ENCODE measurements around the gene HUNK.

DNA sequence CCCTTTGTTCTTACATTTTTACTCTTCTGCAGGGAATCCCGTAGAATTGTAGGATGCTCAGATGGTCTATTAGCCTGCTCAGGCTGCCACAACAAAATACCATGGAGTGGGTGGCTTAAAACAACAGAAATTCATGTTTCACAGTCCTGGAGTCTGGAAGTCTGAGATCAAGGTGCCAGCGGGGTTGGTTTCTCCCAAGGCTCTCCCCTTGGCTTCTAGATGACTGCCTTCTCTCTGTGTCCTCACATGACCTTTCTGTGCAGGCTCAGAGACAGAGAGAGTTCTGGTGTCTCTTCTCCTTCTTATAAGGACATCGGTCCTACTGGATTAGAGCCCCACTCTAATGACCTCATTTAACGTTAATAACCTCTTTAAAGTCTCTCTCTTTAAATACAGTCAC, 41.7 kb downstream of the HUNK start:
- TF ChIP-seq, protein P1, sequence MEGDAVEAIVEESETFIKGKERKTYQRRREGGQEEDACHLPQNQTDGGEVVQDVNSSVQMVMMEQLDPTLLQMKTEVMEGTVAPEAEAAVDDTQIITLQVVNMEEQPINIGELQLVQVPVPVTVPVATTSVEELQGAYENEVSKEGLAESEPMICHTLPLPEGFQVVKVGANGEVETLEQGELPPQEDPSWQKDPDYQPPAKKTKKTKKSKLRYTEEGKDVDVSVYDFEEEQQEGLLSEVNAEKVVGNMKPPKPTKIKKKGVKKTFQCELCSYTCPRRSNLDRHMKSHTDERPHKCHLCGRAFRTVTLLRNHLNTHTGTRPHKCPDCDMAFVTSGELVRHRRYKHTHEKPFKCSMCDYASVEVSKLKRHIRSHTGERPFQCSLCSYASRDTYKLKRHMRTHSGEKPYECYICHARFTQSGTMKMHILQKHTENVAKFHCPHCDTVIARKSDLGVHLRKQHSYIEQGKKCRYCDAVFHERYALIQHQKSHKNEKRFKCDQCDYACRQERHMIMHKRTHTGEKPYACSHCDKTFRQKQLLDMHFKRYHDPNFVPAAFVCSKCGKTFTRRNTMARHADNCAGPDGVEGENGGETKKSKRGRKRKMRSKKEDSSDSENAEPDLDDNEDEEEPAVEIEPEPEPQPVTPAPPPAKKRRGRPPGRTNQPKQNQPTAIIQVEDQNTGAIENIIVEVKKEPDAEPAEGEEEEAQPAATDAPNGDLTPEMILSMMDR (conservative IDR thresholded peaks at IDR 0.05; ENCODE audit: low read depth in 2 of 2), result no peak
- TF ChIP-seq POLR2AphosphoS5 (IDR thresholded peaks at IDR 0.05; ENCODE audit: low read depth), result no peak
- TF ChIP-seq EZH2 (IDR thresholded peaks at IDR 0.05; ENCODE audit: low read depth, unreplicated experiment), result no peak
- no peak for TF ChIP-seq JUNB (IDR thresholded peaks at IDR 0.05; ENCODE audit: unreplicated experiment)
- no peak for TF ChIP-seq ZNF114 (CRISPR knock-in tag; IDR thresholded peaks at IDR 0.05)
- TF ChIP-seq STAT1 (IDR thresholded peaks at IDR 0.05; ENCODE audit: unreplicated experiment), result no peak
- TF ChIP-seq, protein P2, sequence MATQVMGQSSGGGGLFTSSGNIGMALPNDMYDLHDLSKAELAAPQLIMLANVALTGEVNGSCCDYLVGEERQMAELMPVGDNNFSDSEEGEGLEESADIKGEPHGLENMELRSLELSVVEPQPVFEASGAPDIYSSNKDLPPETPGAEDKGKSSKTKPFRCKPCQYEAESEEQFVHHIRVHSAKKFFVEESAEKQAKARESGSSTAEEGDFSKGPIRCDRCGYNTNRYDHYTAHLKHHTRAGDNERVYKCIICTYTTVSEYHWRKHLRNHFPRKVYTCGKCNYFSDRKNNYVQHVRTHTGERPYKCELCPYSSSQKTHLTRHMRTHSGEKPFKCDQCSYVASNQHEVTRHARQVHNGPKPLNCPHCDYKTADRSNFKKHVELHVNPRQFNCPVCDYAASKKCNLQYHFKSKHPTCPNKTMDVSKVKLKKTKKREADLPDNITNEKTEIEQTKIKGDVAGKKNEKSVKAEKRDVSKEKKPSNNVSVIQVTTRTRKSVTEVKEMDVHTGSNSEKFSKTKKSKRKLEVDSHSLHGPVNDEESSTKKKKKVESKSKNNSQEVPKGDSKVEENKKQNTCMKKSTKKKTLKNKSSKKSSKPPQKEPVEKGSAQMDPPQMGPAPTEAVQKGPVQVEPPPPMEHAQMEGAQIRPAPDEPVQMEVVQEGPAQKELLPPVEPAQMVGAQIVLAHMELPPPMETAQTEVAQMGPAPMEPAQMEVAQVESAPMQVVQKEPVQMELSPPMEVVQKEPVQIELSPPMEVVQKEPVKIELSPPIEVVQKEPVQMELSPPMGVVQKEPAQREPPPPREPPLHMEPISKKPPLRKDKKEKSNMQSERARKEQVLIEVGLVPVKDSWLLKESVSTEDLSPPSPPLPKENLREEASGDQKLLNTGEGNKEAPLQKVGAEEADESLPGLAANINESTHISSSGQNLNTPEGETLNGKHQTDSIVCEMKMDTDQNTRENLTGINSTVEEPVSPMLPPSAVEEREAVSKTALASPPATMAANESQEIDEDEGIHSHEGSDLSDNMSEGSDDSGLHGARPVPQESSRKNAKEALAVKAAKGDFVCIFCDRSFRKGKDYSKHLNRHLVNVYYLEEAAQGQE (IDR thresholded peaks at IDR 0.05; ENCODE audit: unreplicated experiment), result no peak
- TF ChIP-seq CREB1 (CRISPR knock-in tag; IDR thresholded peaks at IDR 0.05; ENCODE audit: low read depth), result no peak
- TF ChIP-seq EZH2phosphoT487 (IDR thresholded peaks at IDR 0.05; ENCODE audit: unreplicated experiment), result no peak
- TF ChIP-seq, protein P3, sequence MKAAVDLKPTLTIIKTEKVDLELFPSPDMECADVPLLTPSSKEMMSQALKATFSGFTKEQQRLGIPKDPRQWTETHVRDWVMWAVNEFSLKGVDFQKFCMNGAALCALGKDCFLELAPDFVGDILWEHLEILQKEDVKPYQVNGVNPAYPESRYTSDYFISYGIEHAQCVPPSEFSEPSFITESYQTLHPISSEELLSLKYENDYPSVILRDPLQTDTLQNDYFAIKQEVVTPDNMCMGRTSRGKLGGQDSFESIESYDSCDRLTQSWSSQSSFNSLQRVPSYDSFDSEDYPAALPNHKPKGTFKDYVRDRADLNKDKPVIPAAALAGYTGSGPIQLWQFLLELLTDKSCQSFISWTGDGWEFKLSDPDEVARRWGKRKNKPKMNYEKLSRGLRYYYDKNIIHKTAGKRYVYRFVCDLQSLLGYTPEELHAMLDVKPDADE (IDR thresholded peaks at IDR 0.05), result no peak
- TF ChIP-seq ZNF331 (CRISPR knock-in tag; IDR thresholded peaks at IDR 0.05; ENCODE audit: low read depth), result no peak
